SU-DHL-6 (cell line): ENCODE data around the gene PGLYRP2.
A peak's percentile ranks its signal among the peaks of the same experiment; 100 is the strongest.

ENCODE experiments used
- H2AFZ ChIP-seq: fragments of 200-600 bp; sonication (generic); 2 replicates; pipeline ENCODE4 v1.6.1; 2014; ENCODE audit warnings: low read depth, mild to moderate bottlenecking, moderate library complexity, mixed read lengths, antibody characterized with exemption, low read length; ENCODE audit not compliant: severe bottlenecking
- H3F3A ChIP-seq: fragments of 200-600 bp; shearing (Covaris generic); 2 replicates; pipeline ENCODE4 v1.6.0; 2016; ENCODE audit warnings: antibody characterized with exemption, mild to moderate bottlenecking; ENCODE audit not compliant: insufficient read depth
- H3K27ac ChIP-seq: fragments of 200-600 bp; sonication (generic); 2 replicates; pipeline ENCODE4 v1.5.1; 2016; ENCODE audit warnings: low read depth, mild to moderate bottlenecking, low read length, moderate library complexity, mixed read lengths
- H3K27me3 ChIP-seq: fragments of 200-600 bp; sonication (generic), shearing (Covaris generic); 2 replicates; pipeline ENCODE4 v1.6.0; 2014; ENCODE audit warnings: mild to moderate bottlenecking, low read length
- H3K36me3 ChIP-seq: fragments of 200-600 bp; sonication (generic); 2 replicates; pipeline ENCODE4 v1.6.1; 2014; ENCODE audit warnings: mild to moderate bottlenecking, low read length, mixed read lengths
- H3K4me2 ChIP-seq: fragments of 300-600, 200-600 bp; shearing (Covaris generic), sonication (generic); 2 replicates; pipeline ENCODE4 v1.6.0; 2014; ENCODE audit warnings: low read length, low read depth, mild to moderate bottlenecking; ENCODE audit not compliant: poor library complexity, severe bottlenecking
- H3K4me3 ChIP-seq: fragments of 200-600 bp; sonication (generic); 2 replicates; pipeline ENCODE4 v1.5.1; 2014; ENCODE audit warnings: antibody characterized with exemption, low read length, mild to moderate bottlenecking, mixed read lengths; ENCODE audit not compliant: insufficient read depth, poor library complexity, severe bottlenecking
- H3K79me2 ChIP-seq: fragments of 200-600 bp; sonication (generic); 2 replicates; pipeline ENCODE4 v1.6.1; 2014; ENCODE audit warnings: mild to moderate bottlenecking, low read length, moderate library complexity; ENCODE audit not compliant: insufficient read depth
- H3K9ac ChIP-seq: fragments of 200-600 bp; sonication (generic); 2 replicates; pipeline ENCODE4 v1.7.0; 2014; ENCODE audit warnings: mild to moderate bottlenecking, low read length
- H3K9me2 ChIP-seq: fragments of 200-600 bp; sonication (generic); replicated peaks from 2 replicates; pipeline ENCODE4 v1.6.1; 2014; ENCODE audit warnings: low read length; ENCODE audit not compliant: insufficient read depth
- H3K9me3 ChIP-seq: fragments of 200-600 bp; sonication (generic); 2 replicates; pipeline ENCODE4 v1.6.1; 2014; ENCODE audit warnings: low read length, mixed read lengths; ENCODE audit not compliant: insufficient read depth
- H4K20me1 ChIP-seq: fragments of 200-600 bp; sonication (generic); 2 replicates; pipeline ENCODE4 v1.6.1; 2014; ENCODE audit warnings: low read depth, mild to moderate bottlenecking, antibody characterized with exemption, low read length, moderate library complexity, mixed read lengths
- EZH2phosphoT487 ChIP-seq: fragments of 200-600 bp; sonication (generic), shearing (Covaris generic); conservative IDR thresholded peaks from 2 replicates; pipeline ENCODE4 v1.6.1; 2018; ENCODE audit warnings: mild to moderate bottlenecking, antibody characterized with exemption, low read length, moderate library complexity, mixed read lengths
- TF ChIP-seq, protein P1 (sequence below): fragments of 200-600 bp; sonication (generic); IDR thresholded peaks from one replicate; pipeline ENCODE4 v1.5.1; 2017; ENCODE audit warnings: antibody characterized with exemption, mild to moderate bottlenecking, low read length, moderate library complexity; ENCODE audit not compliant: insufficient read depth, poor library complexity, severe bottlenecking

Gene PGLYRP2

GRCh38 chr19:15433519-15434069, 45.7 kb downstream of the PGLYRP2 start:
- Histone ChIP-seq H3K9me2 (no peaks in the 10 kb centered on the region), H3K27ac (no peak overlapping the region), H3K36me3 (no peaks in the 10 kb centered on the region), H3F3A (no peaks in the 10 kb centered on the region), H4K20me1 (no peaks in the 10 kb centered on the region; the same call in 1 of the 2 replicates), H3K4me3 (no peak overlapping the region), H3K27me3 (no peaks in the 10 kb centered on the region), H3K4me2 (no peak overlapping the region), H3K79me2 (peaks cover 36% of the 10 kb centered on the region), H3K9ac (no peak overlapping the region), H3K9me3 (no peaks in the 10 kb centered on the region), H2AFZ (no peak overlapping the region)
- TF ChIP-seq EZH2phosphoT487: no peak
- TF ChIP-seq, protein P1, sequence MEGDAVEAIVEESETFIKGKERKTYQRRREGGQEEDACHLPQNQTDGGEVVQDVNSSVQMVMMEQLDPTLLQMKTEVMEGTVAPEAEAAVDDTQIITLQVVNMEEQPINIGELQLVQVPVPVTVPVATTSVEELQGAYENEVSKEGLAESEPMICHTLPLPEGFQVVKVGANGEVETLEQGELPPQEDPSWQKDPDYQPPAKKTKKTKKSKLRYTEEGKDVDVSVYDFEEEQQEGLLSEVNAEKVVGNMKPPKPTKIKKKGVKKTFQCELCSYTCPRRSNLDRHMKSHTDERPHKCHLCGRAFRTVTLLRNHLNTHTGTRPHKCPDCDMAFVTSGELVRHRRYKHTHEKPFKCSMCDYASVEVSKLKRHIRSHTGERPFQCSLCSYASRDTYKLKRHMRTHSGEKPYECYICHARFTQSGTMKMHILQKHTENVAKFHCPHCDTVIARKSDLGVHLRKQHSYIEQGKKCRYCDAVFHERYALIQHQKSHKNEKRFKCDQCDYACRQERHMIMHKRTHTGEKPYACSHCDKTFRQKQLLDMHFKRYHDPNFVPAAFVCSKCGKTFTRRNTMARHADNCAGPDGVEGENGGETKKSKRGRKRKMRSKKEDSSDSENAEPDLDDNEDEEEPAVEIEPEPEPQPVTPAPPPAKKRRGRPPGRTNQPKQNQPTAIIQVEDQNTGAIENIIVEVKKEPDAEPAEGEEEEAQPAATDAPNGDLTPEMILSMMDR: no peak

- TF ChIP-seq EZH2phosphoT487: no peak
- TF ChIP-seq, protein P1: no peak
- Histone ChIP-seq H3K27ac (peak overlapping the region; percentile 6; the same call in 1 of the 2 replicates), H4K20me1 (no peaks in the 10 kb centered on the region; the same call in 1 of the 2 replicates), H2AFZ (peak overlapping the region; percentile 76), H3K27me3 (no peaks in the 10 kb centered on the region), H3K9ac (peak overlapping the region; percentile 53), H3K9me3 (no peaks in the 10 kb centered on the region), H3K9me2 (no peaks in the 10 kb centered on the region), H3K4me3 (peak overlapping the region; percentile 64), H3K79me2 (peaks cover 40% of the 10 kb centered on the region), H3K4me2 (peak overlapping the region; percentile 54), H3K36me3 (no peaks in the 10 kb centered on the region), H3F3A (no peaks in the 10 kb centered on the region)
These were observed 46.4 kb downstream of the PGLYRP2 start for GRCh38 chr19:15432629-15433518.

GRCh38 chr19:15432018-15432494, 47.2 kb downstream of the PGLYRP2 start:
- no peaks in the 10 kb centered on the region for H3K9me2 ChIP-seq
- H3F3A ChIP-seq: no peaks in the 10 kb centered on the region
- H3K4me3 ChIP-seq: peak overlapping the region; percentile 75
- peak overlapping the region; percentile 97 for H3K9ac ChIP-seq
- H3K79me2 ChIP-seq: peaks cover 40% of the 10 kb centered on the region
- no peaks in the 10 kb centered on the region; the same call in 1 of the 2 replicates for H4K20me1 ChIP-seq
- H3K4me2 ChIP-seq: peak overlapping the region; percentile 72
- peak overlapping the region; percentile 48 for H3K27ac ChIP-seq
- H2AFZ ChIP-seq: peak overlapping the region; percentile 47
- no peaks in the 10 kb centered on the region for H3K27me3 ChIP-seq
- no peaks in the 10 kb centered on the region for H3K36me3 ChIP-seq
- TF ChIP-seq EZH2phosphoT487: no peak
- TF ChIP-seq, protein P1: no peak
- H3K9me3 ChIP-seq: no peaks in the 10 kb centered on the region
